Neural progenitor cell (in vitro differentiated cells): ENCODE results near the gene FAM236B. TPM values are rescaled to one million over a fixed set of nuclear protein-coding genes. Genes with fewer than 3 reads are reported as not detected.
"Not testable (repeated sequence)": the region's sequence is repeated elsewhere in the genome, so short reads cannot be mapped to it uniquely, and the experiment has no call there.

ENCODE experiments used
- DNase-seq: peaks from one replicate; pipeline ENCODE4 v3.0.0-alpha.2; 2016; ENCODE audit warnings: low spot score
- H2AFZ ChIP-seq: fragments of 200-600 bp; sonication (generic); replicated peaks from 2 replicates; pipeline ENCODE4 v1.6.1; 2016; ENCODE audit warnings: antibody characterized with exemption
- H3F3A ChIP-seq: fragments of 200-600 bp; sonication (generic); 2 replicates; pipeline ENCODE4 v1.6.1; 2016; ENCODE audit warnings: antibody characterized with exemption, low read depth
- H3K27ac ChIP-seq: fragments of 200-600 bp; sonication (generic); 2 replicates; pipeline ENCODE4 v1.5.1; 2016; ENCODE audit warnings: mild to moderate bottlenecking
- H3K27me3 ChIP-seq: fragments of 200-600 bp; sonication (generic); 2 replicates; pipeline ENCODE4 v1.6.1; 2016; ENCODE audit warnings: mild to moderate bottlenecking, moderate library complexity
- H3K36me3 ChIP-seq: fragments of 200-600 bp; sonication (generic); 2 replicates; pipeline ENCODE4 v1.5.1; 2016
- H3K4me1 ChIP-seq: fragments of 200-600 bp; sonication (generic); 2 replicates; pipeline ENCODE4 v1.6.1; 2016; ENCODE audit warnings: mixed run types
- H3K4me2 ChIP-seq: fragments of 200-600 bp; sonication (generic); 2 replicates; pipeline ENCODE4 v1.6.1; 2016
- H3K4me3 ChIP-seq: fragments of 200-600 bp; sonication (generic); 2 replicates; pipeline ENCODE4 v1.5.1; 2016
- H3K79me2 ChIP-seq: fragments of 200-600 bp; sonication (generic); 2 replicates; pipeline ENCODE4 v1.6.1; 2016; ENCODE audit warnings: low read depth
- H3K9ac ChIP-seq: fragments of 200-600 bp; sonication (generic); 2 replicates; pipeline ENCODE4 v1.6.1; 2016
- H3K9me3 ChIP-seq: fragments of 200-600 bp; sonication (generic); 2 replicates; pipeline ENCODE4 v1.5.1; 2016; ENCODE audit warnings: low read depth
- H4K20me1 ChIP-seq: fragments of 200-600 bp; sonication (generic); 2 replicates; pipeline ENCODE4 v1.6.1; 2016; ENCODE audit warnings: low read depth
- H3K27ac Mint-ChIP-seq: 3 replicates; pipeline ENCODE4 v1.8.0; 2021; ENCODE audit warnings: mixed read lengths
- H3K27me3 Mint-ChIP-seq: 2 replicates; pipeline ENCODE4 v1.8.0; 2022; ENCODE audit warnings: low read depth, mild to moderate bottlenecking, inconsistent platforms, moderate library complexity, mixed read lengths; ENCODE audit not compliant: insufficient read depth
- H3K36me3 Mint-ChIP-seq: 3 replicates; pipeline ENCODE4 v1.8.0; 2021; ENCODE audit warnings: mixed read lengths
- H3K4me1 Mint-ChIP-seq: 3 replicates; pipeline ENCODE4 v1.8.0; 2021; ENCODE audit warnings: mixed read lengths
- H3K4me3 Mint-ChIP-seq: 3 replicates; pipeline ENCODE4 v1.8.0; 2021; ENCODE audit warnings: mild to moderate bottlenecking, moderate library complexity, mixed read lengths
- H3K9me3 Mint-ChIP-seq: 3 replicates; pipeline ENCODE4 v1.8.0; 2020; ENCODE audit warnings: mixed read lengths
- total RNA-seq: library from RNA; depleted of rRNA; stranded (reverse); fragments of >200 nt; gene quantifications from 2 replicates; pipeline ENCODE4 v1.2.3, GENCODE V29; 2015; ENCODE audit warnings: low replicate concordance

FAM236B gene
- total RNA-seq: not detected in 2 replicates

- H3K9me3 Mint-ChIP-seq, H4K20me1 ChIP-seq, H3F3A ChIP-seq, H3K4me3 ChIP-seq, H3K9me3 ChIP-seq, DNase-seq, H3K27ac Mint-ChIP-seq, H3K36me3 Mint-ChIP-seq, H3K4me3 Mint-ChIP-seq, H3K4me2 ChIP-seq, H3K27me3 ChIP-seq, H2AFZ ChIP-seq, H3K9ac ChIP-seq, H3K27ac ChIP-seq, H3K4me1 ChIP-seq, H3K36me3 ChIP-seq, H3K79me2 ChIP-seq, H3K27me3 Mint-ChIP-seq, H3K4me1 Mint-ChIP-seq: not testable (repeated sequence)
Measured at GRCh38 chrX:72782560-72782959, at the start of gene FAM236B. Gene FAM236B (minus strand): TSS chrX:72782660. CDS start chrX:72782560, 100 bp downstream.

GRCh38 chrX:72830701-72831100, 48.2 kb upstream of the FAM236B start:
- not testable (repeated sequence) for H3K4me3 Mint-ChIP-seq, DNase-seq, H3K4me2 ChIP-seq, H3K27ac Mint-ChIP-seq, H3K79me2 ChIP-seq, H2AFZ ChIP-seq, H3F3A ChIP-seq, H3K36me3 Mint-ChIP-seq, H3K9me3 ChIP-seq, H3K9ac ChIP-seq, H4K20me1 ChIP-seq, H3K4me1 Mint-ChIP-seq, H3K36me3 ChIP-seq, H3K27ac ChIP-seq, H3K27me3 Mint-ChIP-seq, H3K4me1 ChIP-seq, H3K9me3 Mint-ChIP-seq, H3K27me3 ChIP-seq, H3K4me3 ChIP-seq

- not testable (repeated sequence) for H3K4me1 Mint-ChIP-seq, H3K4me2 ChIP-seq, H3K27me3 Mint-ChIP-seq, H2AFZ ChIP-seq, H3K36me3 Mint-ChIP-seq, H3K27ac Mint-ChIP-seq, H3K79me2 ChIP-seq, H3K9ac ChIP-seq, H3F3A ChIP-seq, H3K9me3 ChIP-seq, H3K36me3 ChIP-seq, H3K4me3 Mint-ChIP-seq, H3K4me1 ChIP-seq, H3K4me3 ChIP-seq, H3K9me3 Mint-ChIP-seq, H3K27me3 ChIP-seq, H3K27ac ChIP-seq, DNase-seq, H4K20me1 ChIP-seq
Measured at GRCh38 chrX:72808110-72808509, 25.6 kb upstream of the FAM236B start, which contains the start of gene FAM236D. Gene FAM236D (minus strand): TSS chrX:72808210. CDS start chrX:72808110, 100 bp downstream.

- not testable (repeated sequence) for H3K4me3 ChIP-seq, H3K27ac ChIP-seq, H3K4me3 Mint-ChIP-seq, H3K9me3 ChIP-seq, H4K20me1 ChIP-seq, H3K4me1 Mint-ChIP-seq, DNase-seq, H3K79me2 ChIP-seq, H3K36me3 Mint-ChIP-seq, H3K4me2 ChIP-seq, H3K9ac ChIP-seq, H3K36me3 ChIP-seq, H3K27me3 ChIP-seq, H3K27ac Mint-ChIP-seq, H2AFZ ChIP-seq, H3K9me3 Mint-ChIP-seq, H3F3A ChIP-seq, H3K27me3 Mint-ChIP-seq, H3K4me1 ChIP-seq
Measured at GRCh38 chrX:72790390-72790789, 7.9 kb upstream of the FAM236B start.

- not testable (repeated sequence) for H3K4me2 ChIP-seq, H3F3A ChIP-seq, H3K9me3 Mint-ChIP-seq, H3K4me3 Mint-ChIP-seq, H3K27me3 ChIP-seq, H3K79me2 ChIP-seq, H3K36me3 Mint-ChIP-seq, H3K27ac ChIP-seq, H3K4me1 Mint-ChIP-seq, H2AFZ ChIP-seq, H3K27me3 Mint-ChIP-seq, H3K9me3 ChIP-seq, H3K4me3 ChIP-seq, DNase-seq, H3K27ac Mint-ChIP-seq, H4K20me1 ChIP-seq, H3K36me3 ChIP-seq, H3K9ac ChIP-seq, H3K4me1 ChIP-seq
Measured at GRCh38 chrX:72788142-72788541, 5.7 kb upstream of the FAM236B start.

GRCh38 chrX:72783964-72784363, 1.5 kb upstream of the FAM236B start:
- H3K9ac ChIP-seq, DNase-seq, H3K36me3 Mint-ChIP-seq, H2AFZ ChIP-seq, H3K27ac Mint-ChIP-seq, H4K20me1 ChIP-seq, H3F3A ChIP-seq, H3K27me3 Mint-ChIP-seq, H3K36me3 ChIP-seq, H3K4me3 Mint-ChIP-seq, H3K4me2 ChIP-seq, H3K9me3 ChIP-seq, H3K4me1 Mint-ChIP-seq, H3K9me3 Mint-ChIP-seq, H3K4me1 ChIP-seq, H3K4me3 ChIP-seq, H3K27me3 ChIP-seq, H3K79me2 ChIP-seq, H3K27ac ChIP-seq: not testable (repeated sequence)

- not testable (repeated sequence) for H3K27me3 ChIP-seq, H3K79me2 ChIP-seq, H4K20me1 ChIP-seq, H3K36me3 ChIP-seq, H3K9me3 ChIP-seq, H3K27ac Mint-ChIP-seq, H3K4me2 ChIP-seq, H3K27ac ChIP-seq, H3K36me3 Mint-ChIP-seq, H2AFZ ChIP-seq, H3K4me3 Mint-ChIP-seq, H3K27me3 Mint-ChIP-seq, H3K9ac ChIP-seq, H3K4me1 ChIP-seq, H3K4me3 ChIP-seq, H3F3A ChIP-seq, DNase-seq, H3K4me1 Mint-ChIP-seq, H3K9me3 Mint-ChIP-seq
Measured at GRCh38 chrX:72783365-72783936, 991 bp upstream of the FAM236B start.

- not testable (repeated sequence) for H3K4me1 ChIP-seq, H3K4me3 Mint-ChIP-seq, H2AFZ ChIP-seq, H3F3A ChIP-seq, H3K9ac ChIP-seq, H3K4me2 ChIP-seq, H3K9me3 ChIP-seq, H3K36me3 Mint-ChIP-seq, H3K27ac Mint-ChIP-seq, H3K9me3 Mint-ChIP-seq, H3K4me3 ChIP-seq, H3K27me3 Mint-ChIP-seq, H3K27ac ChIP-seq, H3K36me3 ChIP-seq, DNase-seq, H3K4me1 Mint-ChIP-seq, H3K79me2 ChIP-seq, H3K27me3 ChIP-seq, H4K20me1 ChIP-seq
Measured at GRCh38 chrX:72778146-72778545, 4.3 kb downstream of the FAM236B start.
